HG02610 (cell line): ENCODE data around the gene CD248.

Source experiments
- ATAC-seq: cut with Tn5 transposase; IDR thresholded peaks from one replicate; pipeline ENCODE4 v1.9.1; 2021; ENCODE audit warnings: mild to moderate bottlenecking, moderate library complexity; ENCODE audit not compliant: unreplicated experiment

CD248 gene

GRCh38 chr11:66341502-66342126 lies 24.8 kb upstream of the CD248 start:
- ATAC-seq, result no peak

GRCh38 chr11:66340596-66341501 lies 24.0 kb upstream of the CD248 start:
- no peak for ATAC-seq

GRCh38 chr11:66339686-66340483 lies 23.0 kb upstream of the CD248 start:
- no peak for ATAC-seq

- no peak for ATAC-seq
Observed at GRCh38 chr11:66339162-66339675, 22.4 kb upstream of the CD248 start.

GRCh38 chr11:66338276-66339161 lies 21.7 kb upstream of the CD248 start:
- no peak for ATAC-seq

GRCh38 chr11:66337103-66337899 lies 20.5 kb upstream of the CD248 start:
- ATAC-seq, result no peak

- ATAC-seq, result peak; percentile 38
Observed at GRCh38 chr11:66336234-66337102, 19.6 kb upstream of the CD248 start, which contains the start of gene RIN1. Gene RIN1 (minus strand): TSS chr11:66336434. CDS start chr11:66336402, 32 bp downstream.

- no peak for ATAC-seq
Observed at GRCh38 chr11:66335531-66336233, 18.8 kb upstream of the CD248 start.

GRCh38 chr11:66334605-66335442 lies 18.0 kb upstream of the CD248 start:
- ATAC-seq, result no peak

- ATAC-seq, result no peak
Observed at GRCh38 chr11:66333896-66334604, 17.2 kb upstream of the CD248 start.

- no peak for ATAC-seq
Observed at GRCh38 chr11:66333220-66333877, 16.5 kb upstream of the CD248 start.

- no peak for ATAC-seq
Observed at GRCh38 chr11:66332371-66333219, 15.8 kb upstream of the CD248 start.

- ATAC-seq, result no peak
Observed at GRCh38 chr11:66331542-66332370, 14.9 kb upstream of the CD248 start.

- no peak for ATAC-seq
Observed at GRCh38 chr11:66330931-66331330, 14.1 kb upstream of the CD248 start.
